ENCODE data around the gene RFX4.

RFX4 gene

GRCh38 chr12:106582641-106583230, at the start of gene RFX4:
Gene RFX4 (plus strand): TSS chr12:106583004. CDS start chr12:106583321, 317 bp downstream.
- peaks cover 73 to 91% (median 84%) of the 10 kb centered on the region in 11 experiments for H3K27me3 ChIP-seq
- peak within 1 kb of the TSS; percentile 55 to 80 (median 64); a peak in 21 of 22 replicates for H3K4me2 ChIP-seq
- peaks cover 5 to 14% (median 7%) of the 10 kb centered on the region in 10 experiments; a peak in 13 of 20 replicates for H3K4me1 ChIP-seq
- no peak within 1 kb of the TSS for H3K27ac ChIP-seq
- peak within 1 kb of the TSS; percentile 25 to 59 (median 45); a peak in 18 of 20 replicates for H3K4me3 ChIP-seq
- no peak for TF ChIP-seq Cebpa-rat (IDR thresholded peaks at IDR 0.05)
- H3K36me3 ChIP-seq: no peaks in the 10 kb centered on the region
- H4K20me1 ChIP-seq: peaks cover 0 to 49% (median 15%) of the 10 kb centered on the region in 11 experiments; a peak in 15 of 22 replicates
- peaks cover 43 to 65% (median 58%) of the 10 kb centered on the region in 11 experiments for H3K9me3 ChIP-seq (replicated peaks in 1 of 11)
- H3K9ac ChIP-seq: no peak within 1 kb of the TSS

DNA sequence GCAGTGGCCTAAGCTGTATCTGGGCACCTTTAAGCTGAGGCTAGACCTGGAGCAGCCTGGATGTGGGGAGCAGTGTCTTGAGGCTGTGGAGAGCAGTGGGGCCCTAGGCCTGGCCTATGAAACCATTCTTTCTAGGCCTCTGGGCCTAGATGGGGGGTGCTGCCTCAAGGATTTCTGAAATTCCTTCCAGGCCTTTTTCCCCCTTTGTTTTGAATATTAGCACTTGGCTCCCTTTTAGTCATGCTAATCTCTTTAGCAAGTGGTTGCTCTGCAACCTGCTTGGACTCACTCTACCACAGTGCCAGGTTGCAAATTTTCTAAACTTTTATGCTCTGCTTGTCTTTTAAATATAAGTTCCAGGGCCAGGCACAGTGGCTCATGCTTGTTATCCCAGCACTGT, 41.6 kb upstream of the RFX4 start:
- H4K20me1 ChIP-seq: no peaks in the 10 kb centered on the region
- TF ChIP-seq Cebpa-rat (IDR thresholded peaks at IDR 0.05): no peak
- H3K4me3 ChIP-seq: no peak overlapping the region
- H3K9ac ChIP-seq: no peak overlapping the region
- H3K27ac ChIP-seq: no peak overlapping the region
- H3K4me2 ChIP-seq: no peak overlapping the region
- no peaks in the 10 kb centered on the region for H3K36me3 ChIP-seq
- no peaks in the 10 kb centered on the region for H3K27me3 ChIP-seq
- H3K9me3 ChIP-seq (replicated peaks in 1 of 11): peaks cover 13 to 26% (median 20%) of the 10 kb centered on the region in 11 experiments; a peak in 21 of 22 replicates
- no peaks in the 10 kb centered on the region for H3K4me1 ChIP-seq

DNA sequence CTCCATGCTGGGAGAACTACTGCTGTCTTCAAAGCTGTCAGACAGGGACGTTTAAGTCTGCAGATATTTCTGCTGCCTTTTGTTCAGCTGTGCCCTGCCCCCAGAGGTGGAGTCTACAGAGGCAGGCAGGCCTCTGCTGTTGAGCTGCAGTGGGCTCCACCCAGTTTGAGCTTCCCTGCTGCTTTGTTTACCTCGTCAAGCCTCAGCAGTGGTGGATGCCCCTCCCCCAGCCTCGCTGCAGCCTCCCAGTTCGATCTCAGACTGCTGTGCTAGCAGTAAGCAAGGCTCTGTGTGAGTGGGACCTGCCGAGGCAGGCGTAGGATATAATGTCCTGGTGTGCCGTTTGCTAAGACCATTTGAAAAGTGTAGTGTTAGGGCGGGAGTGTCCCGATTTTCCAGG, 31.4 kb upstream of the RFX4 start:
- H3K27me3 ChIP-seq: no peaks in the 10 kb centered on the region
- no peak overlapping the region for H3K4me2 ChIP-seq
- TF ChIP-seq Cebpa-rat (IDR thresholded peaks at IDR 0.05): no peak
- no peak overlapping the region for H3K27ac ChIP-seq
- H3K9me3 ChIP-seq (replicated peaks in 1 of 11): peaks cover 18 to 46% (median 38%) of the 10 kb centered on the region in 11 experiments
- H3K4me3 ChIP-seq: no peak overlapping the region
- no peaks in the 10 kb centered on the region for H4K20me1 ChIP-seq
- H3K4me1 ChIP-seq: no peaks in the 10 kb centered on the region
- H3K36me3 ChIP-seq: no peaks in the 10 kb centered on the region
- H3K9ac ChIP-seq: no peak overlapping the region

- Histone ChIP-seq H3K4me1 (no peaks in the 10 kb centered on the region), H3K36me3 (no peaks in the 10 kb centered on the region), H3K4me3 (no peak overlapping the region), H3K9me3 (replicated peaks in 1 of 11) (peaks cover 18 to 46% (median 38%) of the 10 kb centered on the region in 11 experiments), H3K9ac (no peak overlapping the region), H3K27me3 (no peaks in the 10 kb centered on the region), H3K4me2 (no peak overlapping the region), H3K27ac (no peak overlapping the region), H4K20me1 (no peaks in the 10 kb centered on the region)
- TF ChIP-seq Cebpa-rat (IDR thresholded peaks at IDR 0.05): no peak
These were observed 30.6 kb upstream of the RFX4 start for GRCh38 chr12:106552228-106552627.

GRCh38 chr12:106564678-106565329, 18.0 kb upstream of the RFX4 start:
- H3K9ac ChIP-seq: no peak overlapping the region

DNA sequence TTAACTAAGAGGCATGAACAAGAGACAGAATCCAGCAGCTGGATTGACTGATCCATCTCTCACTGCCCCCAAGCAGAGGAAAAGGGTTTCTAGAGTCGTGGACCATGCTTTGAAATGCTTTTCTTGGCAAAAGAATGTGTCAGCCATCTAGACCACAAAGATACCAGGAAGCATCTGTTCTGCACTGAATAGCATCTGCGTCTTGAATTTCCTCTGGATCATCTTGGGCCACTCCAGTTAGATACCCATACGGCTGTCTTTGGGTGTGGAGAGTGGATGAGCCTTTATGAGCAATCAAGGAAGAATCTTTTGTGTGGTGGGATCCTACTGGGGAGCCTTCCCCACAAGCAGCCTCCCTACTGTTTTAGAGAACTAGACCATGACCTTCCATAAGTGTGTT, 16.0 kb upstream of the RFX4 start:
- H3K4me3 ChIP-seq: no peak overlapping the region
- H3K9me3 ChIP-seq (replicated peaks in 1 of 11): peaks cover 0 to 12% (median 0%) of the 10 kb centered on the region in 11 experiments; a peak in 2 of 22 replicates
- peaks cover 0 to 26% (median 14%) of the 10 kb centered on the region in 10 experiments; a peak in 12 of 20 replicates for H3K4me1 ChIP-seq
- H3K4me2 ChIP-seq: peak overlapping the region in 8 of 11 experiments; percentile 5 to 55 (median 30); a peak in 16 of 22 replicates
- no peak for TF ChIP-seq Cebpa-rat (IDR thresholded peaks at IDR 0.05)
- H3K27ac ChIP-seq: peak overlapping the region in 1 of 11 experiments; percentile 36; a peak in 3 of 22 replicates
- H3K9ac ChIP-seq: no peak overlapping the region
- H4K20me1 ChIP-seq: no peaks in the 10 kb centered on the region
- H3K36me3 ChIP-seq: no peaks in the 10 kb centered on the region
- no peaks in the 10 kb centered on the region for H3K27me3 ChIP-seq

More at GRCh38 chr12:106564678-106565329, 18.0 kb upstream of the RFX4 start:
- no peak overlapping the region for H3K27ac ChIP-seq
- H3K27me3 ChIP-seq: no peaks in the 10 kb centered on the region
- H3K9me3 ChIP-seq (replicated peaks in 1 of 11): peaks cover 6 to 31% (median 19%) of the 10 kb centered on the region in 11 experiments; a peak in 21 of 22 replicates
- H3K4me3 ChIP-seq: no peak overlapping the region
- H4K20me1 ChIP-seq: no peaks in the 10 kb centered on the region
- no peak for TF ChIP-seq Cebpa-rat (IDR thresholded peaks at IDR 0.05)
- H3K4me2 ChIP-seq: peak overlapping the region in 7 of 11 experiments; percentile 2 to 48 (median 19); a peak in 6 of 22 replicates
- H3K4me1 ChIP-seq: peaks cover 0 to 26% (median 14%) of the 10 kb centered on the region in 10 experiments; a peak in 12 of 20 replicates
- H3K36me3 ChIP-seq: no peaks in the 10 kb centered on the region

DNA sequence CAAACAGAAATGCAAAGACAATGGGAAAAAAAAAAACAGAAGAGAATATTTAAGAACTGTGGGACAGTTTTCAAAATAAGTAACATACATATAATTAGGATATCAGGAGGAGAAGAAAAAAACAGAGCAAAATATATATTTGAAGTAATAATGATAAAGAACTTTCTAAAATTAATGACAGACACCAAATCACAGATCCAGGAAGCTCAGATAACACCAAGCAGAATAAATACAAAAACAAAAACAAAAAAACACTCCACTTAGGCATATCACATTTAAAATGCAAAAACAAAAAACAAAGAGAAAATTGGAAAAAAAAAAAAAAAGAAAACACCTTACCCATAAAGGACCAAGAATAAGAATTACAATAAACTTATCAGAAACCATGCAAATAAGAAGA, 9.6 kb upstream of the RFX4 start:
- TF ChIP-seq Cebpa-rat (IDR thresholded peaks at IDR 0.05): no peak
- no peaks in the 10 kb centered on the region for H3K27me3 ChIP-seq

GRCh38 chr12:106576848-106577247, 6.0 kb upstream of the RFX4 start:
- H3K9me3 ChIP-seq (replicated peaks in 1 of 11): peaks cover 0 to 11% (median 10%) of the 10 kb centered on the region in 11 experiments; a peak in 12 of 22 replicates
- H3K4me3 ChIP-seq: no peak overlapping the region
- no peak for TF ChIP-seq Cebpa-rat (IDR thresholded peaks at IDR 0.05)
- peaks cover 16 to 32% (median 26%) of the 10 kb centered on the region in 11 experiments for H3K27me3 ChIP-seq
- H3K36me3 ChIP-seq: no peaks in the 10 kb centered on the region
- no peak overlapping the region for H3K27ac ChIP-seq
- peaks cover 0 to 6% (median 0%) of the 10 kb centered on the region in 11 experiments; a peak in 1 of 22 replicates for H4K20me1 ChIP-seq
- H3K4me2 ChIP-seq: no peak overlapping the region
- H3K4me1 ChIP-seq: no peaks in the 10 kb centered on the region
- no peak overlapping the region for H3K9ac ChIP-seq

More for the DNA sequence above, 9.6 kb upstream of the RFX4 start:
- H3K4me3 ChIP-seq: no peak overlapping the region
- no peaks in the 10 kb centered on the region for H3K36me3 ChIP-seq
- no peaks in the 10 kb centered on the region for H4K20me1 ChIP-seq
- peaks cover 0 to 3% (median 0%) of the 10 kb centered on the region in 11 experiments; a peak in 1 of 22 replicates for H3K9me3 ChIP-seq (replicated peaks in 1 of 11)
- no peak overlapping the region for H3K9ac ChIP-seq
- H3K27ac ChIP-seq: no peak overlapping the region
- no peaks in the 10 kb centered on the region for H3K4me1 ChIP-seq
- no peak overlapping the region for H3K4me2 ChIP-seq
